WTC11 (cell line): ENCODE results near the gene DCT.

Experiments
- ESRRA ChIP-seq: sonication (generic); formaldehyde crosslinking; IDR thresholded peaks from 2 replicates; pipeline ENCODE4 v1.8.1; 2022; ENCODE audit warnings: mild to moderate bottlenecking, missing genetic modification reagents, borderline replicate concordance
- FOXK1 ChIP-seq: sonication (generic); formaldehyde crosslinking; IDR thresholded peaks from 2 replicates; pipeline ENCODE4 v1.8.0; 2022; ENCODE audit warnings: mild to moderate bottlenecking, moderate library complexity, missing genetic modification reagents
- KAT7 ChIP-seq: sonication (generic); formaldehyde crosslinking; IDR thresholded peaks from 2 replicates; pipeline ENCODE4 v1.8.1; 2023; ENCODE audit warnings: missing genetic modification reagents, mild to moderate bottlenecking, borderline replicate concordance
- NR3C1 ChIP-seq: sonication (generic); formaldehyde crosslinking; conservative IDR thresholded peaks from 2 replicates; pipeline ENCODE4 v1.8.1; 2023; ENCODE audit warnings: low read depth, mild to moderate bottlenecking, missing genetic modification reagents
- TP53 ChIP-seq: sonication (generic); formaldehyde crosslinking; IDR thresholded peaks from 2 replicates; pipeline ENCODE4 v1.8.1; 2023; ENCODE audit warnings: mild to moderate bottlenecking, missing genetic modification reagents
- ZNF121 ChIP-seq: sonication (generic); formaldehyde crosslinking; IDR thresholded peaks from 2 replicates; pipeline ENCODE4 v1.8.0; 2023; ENCODE audit warnings: missing genetic modification reagents
- ZNF138 ChIP-seq: sonication (generic); formaldehyde crosslinking; conservative IDR thresholded peaks from 2 replicates; pipeline ENCODE4 v1.8.1; 2022; ENCODE audit warnings: mild to moderate bottlenecking, moderate library complexity, missing genetic modification reagents
- TF ChIP-seq, protein P1 (sequence below): fragments of 200-600 bp; IDR thresholded peaks from 2 replicates; pipeline ENCODE4 v1.8.0; 2022; ENCODE audit warnings: antibody characterized with exemption
- TF ChIP-seq, protein P2 (sequence below): sonication (generic); formaldehyde crosslinking; IDR thresholded peaks from 2 replicates; pipeline ENCODE4 v1.8.0; 2022; ENCODE audit warnings: mild to moderate bottlenecking, missing genetic modification reagents
- TF ChIP-seq, protein P3 (sequence below): sonication (generic); formaldehyde crosslinking; conservative IDR thresholded peaks from 2 replicates; pipeline ENCODE4 v1.8.1; 2023; ENCODE audit warnings: mild to moderate bottlenecking, low read depth, missing genetic modification reagents, moderate library complexity
- TF ChIP-seq, protein P4 (sequence below): sonication (generic); formaldehyde crosslinking; IDR thresholded peaks from 2 replicates; pipeline ENCODE4 v1.8.0; 2023; ENCODE audit warnings: missing genetic modification reagents
- TF ChIP-seq, protein P5 (sequence below): fragments of 250-450 bp; sonication (Bioruptor Pico); IDR thresholded peaks from 2 replicates; pipeline ENCODE4 v1.9.0; 2021; ENCODE audit warnings: mild to moderate bottlenecking
- TF ChIP-seq, protein P6 (sequence below): sonication (generic); formaldehyde crosslinking; IDR thresholded peaks from 2 replicates; pipeline ENCODE4 v1.8.1; 2022; ENCODE audit warnings: low read depth, missing genetic modification reagents, borderline replicate concordance

DNA sequence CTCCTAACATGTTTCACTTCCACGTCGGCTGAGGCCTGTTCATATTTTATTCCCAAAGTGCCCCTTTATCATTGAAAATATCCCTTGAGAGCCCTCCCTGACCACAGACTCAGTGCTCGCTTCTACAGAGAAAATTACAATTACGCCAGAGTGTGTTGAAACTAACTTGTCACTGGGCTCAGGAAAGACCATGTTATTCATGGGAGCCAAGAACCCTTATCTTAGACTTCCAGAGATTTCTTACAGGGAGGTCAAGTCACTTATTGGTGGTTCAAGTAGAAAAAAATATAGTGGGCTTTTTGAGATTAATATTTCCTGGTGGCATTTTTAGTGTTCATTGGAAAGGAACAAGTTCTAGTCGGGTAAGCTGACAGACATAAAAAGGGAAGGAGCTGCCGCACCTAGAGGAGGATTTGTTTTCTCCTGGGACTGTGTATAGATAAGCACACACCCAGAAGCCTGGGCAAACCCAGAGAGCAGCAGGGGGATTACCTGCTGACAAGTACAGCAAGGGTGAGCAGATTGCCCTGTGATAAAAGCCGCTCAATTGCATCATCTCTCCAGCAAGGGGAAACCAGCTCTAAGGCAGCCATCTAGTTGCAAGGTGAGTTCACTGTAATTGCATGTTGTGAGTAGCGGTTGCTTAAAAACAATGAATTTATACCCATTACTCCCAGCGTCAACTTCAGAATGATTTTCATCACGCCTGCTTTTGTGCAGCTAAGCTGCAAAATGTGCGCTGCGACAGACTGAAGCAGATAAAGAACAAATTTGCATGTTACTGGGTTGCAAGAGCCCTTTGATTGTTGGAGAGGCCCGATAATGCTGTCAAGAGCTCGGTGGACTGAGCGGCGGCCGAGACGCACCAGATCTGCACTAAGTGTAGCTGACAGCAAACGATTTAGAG is 46.2 kb downstream of the DCT start:
- TF ChIP-seq, protein P1, sequence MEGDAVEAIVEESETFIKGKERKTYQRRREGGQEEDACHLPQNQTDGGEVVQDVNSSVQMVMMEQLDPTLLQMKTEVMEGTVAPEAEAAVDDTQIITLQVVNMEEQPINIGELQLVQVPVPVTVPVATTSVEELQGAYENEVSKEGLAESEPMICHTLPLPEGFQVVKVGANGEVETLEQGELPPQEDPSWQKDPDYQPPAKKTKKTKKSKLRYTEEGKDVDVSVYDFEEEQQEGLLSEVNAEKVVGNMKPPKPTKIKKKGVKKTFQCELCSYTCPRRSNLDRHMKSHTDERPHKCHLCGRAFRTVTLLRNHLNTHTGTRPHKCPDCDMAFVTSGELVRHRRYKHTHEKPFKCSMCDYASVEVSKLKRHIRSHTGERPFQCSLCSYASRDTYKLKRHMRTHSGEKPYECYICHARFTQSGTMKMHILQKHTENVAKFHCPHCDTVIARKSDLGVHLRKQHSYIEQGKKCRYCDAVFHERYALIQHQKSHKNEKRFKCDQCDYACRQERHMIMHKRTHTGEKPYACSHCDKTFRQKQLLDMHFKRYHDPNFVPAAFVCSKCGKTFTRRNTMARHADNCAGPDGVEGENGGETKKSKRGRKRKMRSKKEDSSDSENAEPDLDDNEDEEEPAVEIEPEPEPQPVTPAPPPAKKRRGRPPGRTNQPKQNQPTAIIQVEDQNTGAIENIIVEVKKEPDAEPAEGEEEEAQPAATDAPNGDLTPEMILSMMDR = no peak
- TF ChIP-seq, protein P2, sequence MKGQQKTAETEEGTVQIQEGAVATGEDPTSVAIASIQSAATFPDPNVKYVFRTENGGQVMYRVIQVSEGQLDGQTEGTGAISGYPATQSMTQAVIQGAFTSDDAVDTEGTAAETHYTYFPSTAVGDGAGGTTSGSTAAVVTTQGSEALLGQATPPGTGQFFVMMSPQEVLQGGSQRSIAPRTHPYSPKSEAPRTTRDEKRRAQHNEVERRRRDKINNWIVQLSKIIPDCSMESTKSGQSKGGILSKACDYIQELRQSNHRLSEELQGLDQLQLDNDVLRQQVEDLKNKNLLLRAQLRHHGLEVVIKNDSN (CRISPR knock-in tag) = no peak
- TF ChIP-seq NR3C1 (CRISPR knock-in tag) = no peak
- TF ChIP-seq FOXK1 (CRISPR knock-in tag) = no peak
- TF ChIP-seq KAT7 = no peak
- TF ChIP-seq, protein P3, sequence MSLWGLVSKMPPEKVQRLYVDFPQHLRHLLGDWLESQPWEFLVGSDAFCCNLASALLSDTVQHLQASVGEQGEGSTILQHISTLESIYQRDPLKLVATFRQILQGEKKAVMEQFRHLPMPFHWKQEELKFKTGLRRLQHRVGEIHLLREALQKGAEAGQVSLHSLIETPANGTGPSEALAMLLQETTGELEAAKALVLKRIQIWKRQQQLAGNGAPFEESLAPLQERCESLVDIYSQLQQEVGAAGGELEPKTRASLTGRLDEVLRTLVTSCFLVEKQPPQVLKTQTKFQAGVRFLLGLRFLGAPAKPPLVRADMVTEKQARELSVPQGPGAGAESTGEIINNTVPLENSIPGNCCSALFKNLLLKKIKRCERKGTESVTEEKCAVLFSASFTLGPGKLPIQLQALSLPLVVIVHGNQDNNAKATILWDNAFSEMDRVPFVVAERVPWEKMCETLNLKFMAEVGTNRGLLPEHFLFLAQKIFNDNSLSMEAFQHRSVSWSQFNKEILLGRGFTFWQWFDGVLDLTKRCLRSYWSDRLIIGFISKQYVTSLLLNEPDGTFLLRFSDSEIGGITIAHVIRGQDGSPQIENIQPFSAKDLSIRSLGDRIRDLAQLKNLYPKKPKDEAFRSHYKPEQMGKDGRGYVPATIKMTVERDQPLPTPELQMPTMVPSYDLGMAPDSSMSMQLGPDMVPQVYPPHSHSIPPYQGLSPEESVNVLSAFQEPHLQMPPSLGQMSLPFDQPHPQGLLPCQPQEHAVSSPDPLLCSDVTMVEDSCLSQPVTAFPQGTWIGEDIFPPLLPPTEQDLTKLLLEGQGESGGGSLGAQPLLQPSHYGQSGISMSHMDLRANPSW (CRISPR knock-in tag) = no peak
- TF ChIP-seq ESRRA (CRISPR knock-in tag) = no peak
- TF ChIP-seq, protein P4, sequence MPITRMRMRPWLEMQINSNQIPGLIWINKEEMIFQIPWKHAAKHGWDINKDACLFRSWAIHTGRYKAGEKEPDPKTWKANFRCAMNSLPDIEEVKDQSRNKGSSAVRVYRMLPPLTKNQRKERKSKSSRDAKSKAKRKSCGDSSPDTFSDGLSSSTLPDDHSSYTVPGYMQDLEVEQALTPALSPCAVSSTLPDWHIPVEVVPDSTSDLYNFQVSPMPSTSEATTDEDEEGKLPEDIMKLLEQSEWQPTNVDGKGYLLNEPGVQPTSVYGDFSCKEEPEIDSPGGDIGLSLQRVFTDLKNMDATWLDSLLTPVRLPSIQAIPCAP (CRISPR knock-in tag) = no peak
- no peak for TF ChIP-seq ZNF121 (CRISPR knock-in tag)
- TF ChIP-seq TP53 (CRISPR knock-in tag) = no peak
- TF ChIP-seq ZNF138 (CRISPR knock-in tag) = no peak
- TF ChIP-seq, protein P5, sequence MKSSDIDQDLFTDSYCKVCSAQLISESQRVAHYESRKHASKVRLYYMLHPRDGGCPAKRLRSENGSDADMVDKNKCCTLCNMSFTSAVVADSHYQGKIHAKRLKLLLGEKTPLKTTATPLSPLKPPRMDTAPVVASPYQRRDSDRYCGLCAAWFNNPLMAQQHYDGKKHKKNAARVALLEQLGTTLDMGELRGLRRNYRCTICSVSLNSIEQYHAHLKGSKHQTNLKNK (CRISPR knock-in tag) = no peak
- TF ChIP-seq, protein P6, sequence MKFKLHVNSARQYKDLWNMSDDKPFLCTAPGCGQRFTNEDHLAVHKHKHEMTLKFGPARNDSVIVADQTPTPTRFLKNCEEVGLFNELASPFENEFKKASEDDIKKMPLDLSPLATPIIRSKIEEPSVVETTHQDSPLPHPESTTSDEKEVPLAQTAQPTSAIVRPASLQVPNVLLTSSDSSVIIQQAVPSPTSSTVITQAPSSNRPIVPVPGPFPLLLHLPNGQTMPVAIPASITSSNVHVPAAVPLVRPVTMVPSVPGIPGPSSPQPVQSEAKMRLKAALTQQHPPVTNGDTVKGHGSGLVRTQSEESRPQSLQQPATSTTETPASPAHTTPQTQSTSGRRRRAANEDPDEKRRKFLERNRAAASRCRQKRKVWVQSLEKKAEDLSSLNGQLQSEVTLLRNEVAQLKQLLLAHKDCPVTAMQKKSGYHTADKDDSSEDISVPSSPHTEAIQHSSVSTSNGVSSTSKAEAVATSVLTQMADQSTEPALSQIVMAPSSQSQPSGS = no peak
